Pancreas (tissue), 10 donors: Measurements from ENCODE around the gene RGS18. TPM values are rescaled to one million over a fixed set of nuclear protein-coding genes. Genes with fewer than 3 reads are reported as not detected.

Experiments used
- ATAC-seq, 4 donors: fragments of 200-7000 bp; cut with Tn5 transposase; one replicate each; pipeline versions ENCODE4 v1.8.0 to v1.9.1; 2020; ENCODE audit warnings: mild to moderate bottlenecking in 4 of 4, moderate library complexity in 4 of 4
- DNase-seq, 6 donors: peaks; one replicate each; pipeline ENCODE4 v3.0.0-alpha.2; 2020
- FAIRE-seq: peaks from 2 replicates; lab custom pipeline; 2012; peaks lifted over from hg19 to GRCh38; lab: Jason Lieb, UNC
- H3K27ac ChIP-seq, 4 donors: fragments of 200-600 bp; sonication (generic); 1 replicate in 3 of 4; 2 replicates in 1 of 4; pipeline versions ENCODE4 v1.5.0 to v1.8.0; 2020
- H3K27me3 ChIP-seq, 4 donors: fragments of 200-600 bp; one replicate each; pipeline ENCODE4 v1.8.0; 2021
- H3K36me3 ChIP-seq, 3 donors: fragments of 200-600 bp; sonication (generic) in 1 of 3; one replicate each; pipeline versions ENCODE4 v1.5.0 to v1.8.0; 2020 to 2021
- H3K4me1 ChIP-seq, 3 donors: fragments of 200-600 bp; one replicate each; pipeline ENCODE4 v1.8.0; 2021
- H3K4me3 ChIP-seq, 4 donors: fragments of 200-600 bp; sonication (generic) in 2 of 4; one replicate each; pipeline versions ENCODE4 v1.5.0 to v1.8.0; 2020 to 2021
- H3K9me3 ChIP-seq, 4 donors: fragments of 200-600 bp; one replicate each; pipeline ENCODE4 v1.8.0; 2021
- WGBS, 2 donors: extraction: QIAGEN DNeasy Blood & Tissue Kit; methylation state at CpG; one replicate each; pipeline ENCODE4 v1.1.7; 2013; 5-methylcytosine and 5-hydroxymethylcytosine counted together
- intact Hi-C, 3 donors: fragments of 100-400 bp; cut with DNase I; formaldehyde crosslinking; loops; one replicate each; pipeline versions ENCODE4 v1.11.1 to v1.14.2; 2022
- polyA plus RNA-seq, 2 donors: library from polyadenylated mRNA; stranded (reverse); fragments of 200-250 nt; gene quantifications; one replicate each; pipeline ENCODE4 v1.2.3, GENCODE V29; 2013
- total RNA-seq, 6 donors: library from RNA; stranded (reverse); fragmentation: NEBNext Ultra II Directional in 4 of 6; extraction: Animal tissue kit (Norgen Biotek cat#: 25700) in 4 of 6; gene quantifications; one replicate each; pipeline versions ENCODE4 v1.2.1 to v1.2.4, GENCODE V29; 2021 to 2023
- TF ChIP-seq, protein P1 (sequence below), 4 donors: fragments of 200-600 bp; sonication (generic) in 3 of 4; IDR thresholded peaks; one replicate each; pipeline versions ENCODE4 v1.5.0 to v1.8.0; 2021; ENCODE audit warnings: antibody characterized with exemption in 4 of 4
- donor health status: healthy with polysubstance abuse.
- donor health status: DM: no; HTN: no; CAD: no; lungs with moderate emphysema.
- donor health status: DM: no; HTN: no; CAD: no.
- donor health status: control.
- donor health status: control.
- donor health status: Bipolar disorder and iron deficiency.
- donor health status: DM: yes; HTN: yes; CAD: no.
- donor health status: DM: no; HTN: no; CAD: no.
- donor health status: DM: no; HTN: no; CAD: no.
- donor health status: DM: yes; HTN: yes; CAD: no.

RGS18 gene
- total and polyA plus RNA-seq, 8 donors: 0.09 to 1.5 (median 0.38) TPM; not detected in 1

DNA sequence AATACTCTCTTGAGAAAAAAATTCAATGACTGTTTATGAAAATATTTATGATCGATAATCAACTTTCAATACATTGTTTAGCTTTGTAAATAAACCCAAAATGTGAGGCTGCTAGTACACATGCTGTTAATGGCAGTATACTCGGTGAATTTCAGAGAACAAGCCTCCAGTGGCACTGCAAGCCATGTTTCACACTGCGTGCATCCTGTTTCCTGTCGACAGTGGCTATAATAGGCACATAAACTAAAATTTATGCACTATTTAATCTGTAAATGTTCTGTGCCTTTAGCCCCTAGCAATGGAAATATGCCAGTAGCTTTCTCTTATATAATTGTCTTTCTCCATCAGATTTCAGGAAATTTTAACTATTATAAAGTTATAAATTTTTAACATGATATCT lies 26.3 kb upstream of the RGS18 start:
- Histone ChIP-seq H3K9me3 (no peaks in the 10 kb centered on the region), H3K36me3 (no peaks in the 10 kb centered on the region), H3K27me3 (no peaks in the 10 kb centered on the region), H3K4me1 (no peaks in the 10 kb centered on the region), H3K27ac (no peak overlapping the region), H3K4me3 (no peak overlapping the region)
- 80 to 88% methylated on average over 4 of the region's 4 CpGs for WGBS, 2 donors
- TF ChIP-seq, protein P1, sequence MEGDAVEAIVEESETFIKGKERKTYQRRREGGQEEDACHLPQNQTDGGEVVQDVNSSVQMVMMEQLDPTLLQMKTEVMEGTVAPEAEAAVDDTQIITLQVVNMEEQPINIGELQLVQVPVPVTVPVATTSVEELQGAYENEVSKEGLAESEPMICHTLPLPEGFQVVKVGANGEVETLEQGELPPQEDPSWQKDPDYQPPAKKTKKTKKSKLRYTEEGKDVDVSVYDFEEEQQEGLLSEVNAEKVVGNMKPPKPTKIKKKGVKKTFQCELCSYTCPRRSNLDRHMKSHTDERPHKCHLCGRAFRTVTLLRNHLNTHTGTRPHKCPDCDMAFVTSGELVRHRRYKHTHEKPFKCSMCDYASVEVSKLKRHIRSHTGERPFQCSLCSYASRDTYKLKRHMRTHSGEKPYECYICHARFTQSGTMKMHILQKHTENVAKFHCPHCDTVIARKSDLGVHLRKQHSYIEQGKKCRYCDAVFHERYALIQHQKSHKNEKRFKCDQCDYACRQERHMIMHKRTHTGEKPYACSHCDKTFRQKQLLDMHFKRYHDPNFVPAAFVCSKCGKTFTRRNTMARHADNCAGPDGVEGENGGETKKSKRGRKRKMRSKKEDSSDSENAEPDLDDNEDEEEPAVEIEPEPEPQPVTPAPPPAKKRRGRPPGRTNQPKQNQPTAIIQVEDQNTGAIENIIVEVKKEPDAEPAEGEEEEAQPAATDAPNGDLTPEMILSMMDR (IDR thresholded peaks at IDR 0.05): no peak
- DNase-seq (no peak), ATAC-seq (no peak), FAIRE-seq (no peak)
- intact Hi-C loops: no loop called here

DNA sequence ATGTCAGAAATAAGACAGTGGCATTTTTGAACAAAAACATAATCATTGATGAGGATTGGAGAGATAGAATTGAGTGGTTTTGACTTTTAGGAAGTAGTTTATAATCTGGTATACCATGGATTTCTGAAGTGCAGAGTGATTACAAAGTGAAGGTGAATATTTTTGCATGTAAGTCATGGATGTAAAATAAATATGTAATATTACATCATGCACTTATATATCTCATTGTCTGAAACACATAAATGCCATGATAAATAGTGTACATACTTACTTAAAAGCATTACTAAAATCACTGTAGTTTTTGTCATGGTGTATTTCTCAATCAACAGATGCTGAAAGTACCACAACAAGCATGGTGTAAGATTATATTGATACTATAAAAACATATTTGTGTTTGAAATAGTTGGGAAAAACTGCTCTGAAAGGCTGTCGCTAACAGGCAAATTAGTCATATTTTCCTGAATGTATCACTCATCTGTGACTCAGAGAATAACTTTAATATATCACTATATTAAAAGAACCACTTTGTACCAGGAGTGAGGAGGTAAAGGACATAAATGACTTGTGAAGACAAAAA lies 24.8 kb upstream of the RGS18 start:
- Histone ChIP-seq H3K4me1 (no peaks in the 10 kb centered on the region), H3K27me3 (no peaks in the 10 kb centered on the region), H3K27ac (no peak overlapping the region), H3K4me3 (no peak overlapping the region), H3K9me3 (no peaks in the 10 kb centered on the region), H3K36me3 (no peaks in the 10 kb centered on the region)
- DNase-seq (no peak), ATAC-seq (no peak), FAIRE-seq (no peak)
- TF ChIP-seq, protein P1 (IDR thresholded peaks at IDR 0.05): no peak
- intact Hi-C loops: no loop called here
- WGBS, 2 donors: 92 to 97% methylated on average over 1 of the region's 1 CpG

DNA sequence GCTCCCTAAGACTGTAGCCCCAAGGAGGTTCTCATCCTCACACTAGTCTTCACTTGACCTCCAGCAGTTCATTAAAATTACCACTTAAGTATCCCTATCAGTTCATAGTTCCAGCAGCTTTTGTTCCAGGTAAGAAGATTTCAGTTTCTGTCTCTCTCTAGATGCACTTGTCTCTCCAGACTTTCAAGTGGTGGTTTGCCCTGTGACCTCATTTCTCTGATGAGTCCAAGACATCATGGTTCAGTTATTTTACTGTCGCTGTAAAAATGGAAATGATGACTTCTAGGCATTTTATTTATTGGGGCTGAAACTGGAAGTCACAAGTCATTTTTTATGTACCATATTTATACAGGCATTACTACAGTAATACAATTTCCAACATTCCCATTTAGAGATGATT lies 17.9 kb upstream of the RGS18 start:
- Histone ChIP-seq H3K4me1 (no peaks in the 10 kb centered on the region), H3K27me3 (no peaks in the 10 kb centered on the region), H3K27ac (no peak overlapping the region), H3K36me3 (no peaks in the 10 kb centered on the region), H3K9me3 (no peaks in the 10 kb centered on the region), H3K4me3 (no peak overlapping the region)
- intact Hi-C loops: no loop called here
- ATAC-seq: no peak
- TF ChIP-seq, protein P1 (IDR thresholded peaks at IDR 0.05): no peak
- no peak for FAIRE-seq
- 86% methylated on average over 1 of the region's 1 CpG for WGBS, 2 donors
- no peak for DNase-seq

DNA sequence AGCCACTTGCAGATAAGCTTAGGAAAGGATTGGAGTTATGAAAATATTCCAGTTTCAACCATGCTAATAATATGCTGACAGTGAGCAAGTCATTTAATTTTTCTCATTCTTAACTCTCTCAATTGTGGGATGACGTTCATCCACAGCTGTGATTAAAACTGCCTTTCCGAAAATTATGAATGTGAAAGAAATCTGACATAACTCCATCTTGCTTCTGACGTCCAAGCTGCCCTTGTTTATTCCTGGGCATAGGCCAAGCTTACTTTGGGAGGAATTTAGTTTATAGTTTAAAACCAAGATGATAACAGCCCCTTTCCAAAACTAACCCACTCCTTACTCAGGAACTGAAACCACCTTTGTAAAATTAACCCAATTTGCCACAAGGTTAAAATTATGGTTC lies 11.0 kb upstream of the RGS18 start:
- TF ChIP-seq, protein P1 (IDR thresholded peaks at IDR 0.05): no peak
- Histone ChIP-seq H3K4me3 (no peak overlapping the region), H3K27ac (no peak overlapping the region), H3K36me3 (no peaks in the 10 kb centered on the region), H3K9me3 (no peaks in the 10 kb centered on the region), H3K4me1 (no peaks in the 10 kb centered on the region), H3K27me3 (no peaks in the 10 kb centered on the region)
- WGBS, 2 donors: 56 to 67% methylated on average over 3 of the region's 3 CpGs
- no peak for FAIRE-seq
- no peak for ATAC-seq
- intact Hi-C loops: no loop called here
- no peak for DNase-seq

DNA sequence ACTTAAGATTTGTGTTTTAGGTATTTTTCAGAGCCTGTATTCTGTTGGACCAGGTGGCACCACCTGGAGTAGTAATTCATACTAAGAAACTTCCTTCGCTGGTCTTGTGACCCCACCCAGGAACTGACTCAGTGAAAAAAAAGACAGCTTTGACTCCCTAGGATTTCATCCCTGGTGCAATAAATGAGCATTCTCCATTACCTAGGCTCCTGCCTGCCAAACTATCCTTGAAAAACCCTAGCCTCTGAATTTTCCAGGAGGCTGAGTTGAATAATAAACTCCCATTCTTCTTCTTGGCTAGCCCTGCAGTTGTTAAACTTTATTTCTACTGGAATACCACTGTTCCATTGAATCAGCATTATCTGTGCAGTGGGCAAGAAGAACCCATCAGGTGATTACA lies 10.6 kb upstream of the RGS18 start:
- Histone ChIP-seq H3K27me3 (no peaks in the 10 kb centered on the region), H3K4me1 (no peaks in the 10 kb centered on the region), H3K4me3 (no peak overlapping the region), H3K9me3 (no peaks in the 10 kb centered on the region), H3K27ac (no peak overlapping the region), H3K36me3 (no peaks in the 10 kb centered on the region)
- FAIRE-seq (no peak), DNase-seq (no peak), ATAC-seq (no peak)
- TF ChIP-seq, protein P1 (IDR thresholded peaks at IDR 0.05): no peak
- WGBS, 2 donors: 87 to 96% methylated on average over 1 of the region's 1 CpG
- intact Hi-C loops: no loop called here
